Thoracic aorta (tissue), 2 donors: ENCODE data around the gene PITPNC1. TPM values are rescaled to one million over a fixed set of nuclear protein-coding genes. Genes with fewer than 3 reads are reported as not detected.

Source experiments
- ATAC-seq: fragments of 150-250 bp; one replicate; pipeline ENCODE4 v1.8.0; 2017; ENCODE audit warnings: low read depth; ENCODE audit not compliant: insufficient number of reproducible peaks, low FRiP score
- DNase-seq: peaks from one replicate; pipeline ENCODE4 v3.0.0-alpha.2; 2020; ENCODE audit warnings: low spot score
- H3K27ac ChIP-seq, 2 donors: fragments of 200-600 bp; sonication (generic); 1 replicate in 1 of 2; 2 replicates in 1 of 2; pipeline ENCODE4 v1.5.1; 2016; ENCODE audit warnings: mild to moderate bottlenecking in 2 of 2, moderate library complexity in 2 of 2
- H3K27me3 ChIP-seq: fragments of 200-600 bp; sonication (generic); replicated peaks from 2 replicates; pipeline ENCODE4 v1.6.0; 2016; ENCODE audit warnings: mild to moderate bottlenecking; ENCODE audit not compliant: insufficient read depth
- H3K36me3 ChIP-seq: fragments of 200-600 bp; sonication (generic); one replicate; pipeline ENCODE4 v1.5.1; 2016
- H3K4me1 ChIP-seq, 2 donors: fragments of 200-600 bp; sonication (generic); 1 replicate in 1 of 2; 2 replicates in 1 of 2; pipeline versions ENCODE4 v1.5.1 to v1.6.0; 2016; ENCODE audit warnings: low read depth in 2 of 2, mild to moderate bottlenecking in 1 of 2; ENCODE audit not compliant: control insufficient read depth in 1 of 2
- H3K4me3 ChIP-seq: fragments of 200-600 bp; sonication (generic); 2 replicates; pipeline ENCODE4 v1.5.1; 2016; ENCODE audit warnings: mild to moderate bottlenecking
- H3K9me3 ChIP-seq: fragments of 200-600 bp; sonication (generic); 2 replicates; pipeline ENCODE4 v1.5.1; 2016
- total RNA-seq, 2 donors: library from RNA; depleted of rRNA; stranded (reverse); fragments of >200 nt; gene quantifications; one replicate each; pipeline versions ENCODE4 v1.1.0 to v1.2.3, GENCODE V29; 2016
- TF ChIP-seq, protein P1 (sequence below): fragments of 200-600 bp; sonication (generic); IDR thresholded peaks from one replicate; pipeline ENCODE4 v1.5.1; 2019; ENCODE audit warnings: antibody characterized with exemption

Gene PITPNC1
- total RNA-seq, 2 donors from 2014 or later: 8.4 to 28.8 TPM

DNA sequence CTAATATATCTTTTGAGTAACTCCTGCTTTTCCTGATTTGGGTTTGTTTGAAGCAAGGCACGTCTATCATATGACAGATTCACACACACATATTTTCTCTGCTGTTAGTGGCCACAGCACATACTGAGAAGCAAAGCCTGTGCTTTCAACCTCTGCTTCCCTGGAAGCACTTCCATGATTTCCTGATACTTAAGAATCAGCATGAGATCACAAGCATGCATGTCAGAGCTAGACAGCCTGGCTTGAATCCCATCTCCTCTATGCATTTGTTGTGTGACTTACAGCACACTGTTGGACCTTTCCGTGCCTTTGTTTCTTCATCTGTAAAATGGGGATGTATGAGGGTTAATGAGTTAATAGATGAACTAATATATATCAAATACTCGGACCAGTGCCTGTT, 189.6 kb downstream of the PITPNC1 start:
- Histone ChIP-seq H3K27me3 (no peaks in the 10 kb centered on the region), H3K9me3 (no peaks in the 10 kb centered on the region), H3K36me3 (no peaks in the 10 kb centered on the region), H3K4me3 (no peak overlapping the region), H3K27ac (no peak overlapping the region), H3K4me1 (no peaks in the 10 kb centered on the region)
- TF ChIP-seq, protein P1, sequence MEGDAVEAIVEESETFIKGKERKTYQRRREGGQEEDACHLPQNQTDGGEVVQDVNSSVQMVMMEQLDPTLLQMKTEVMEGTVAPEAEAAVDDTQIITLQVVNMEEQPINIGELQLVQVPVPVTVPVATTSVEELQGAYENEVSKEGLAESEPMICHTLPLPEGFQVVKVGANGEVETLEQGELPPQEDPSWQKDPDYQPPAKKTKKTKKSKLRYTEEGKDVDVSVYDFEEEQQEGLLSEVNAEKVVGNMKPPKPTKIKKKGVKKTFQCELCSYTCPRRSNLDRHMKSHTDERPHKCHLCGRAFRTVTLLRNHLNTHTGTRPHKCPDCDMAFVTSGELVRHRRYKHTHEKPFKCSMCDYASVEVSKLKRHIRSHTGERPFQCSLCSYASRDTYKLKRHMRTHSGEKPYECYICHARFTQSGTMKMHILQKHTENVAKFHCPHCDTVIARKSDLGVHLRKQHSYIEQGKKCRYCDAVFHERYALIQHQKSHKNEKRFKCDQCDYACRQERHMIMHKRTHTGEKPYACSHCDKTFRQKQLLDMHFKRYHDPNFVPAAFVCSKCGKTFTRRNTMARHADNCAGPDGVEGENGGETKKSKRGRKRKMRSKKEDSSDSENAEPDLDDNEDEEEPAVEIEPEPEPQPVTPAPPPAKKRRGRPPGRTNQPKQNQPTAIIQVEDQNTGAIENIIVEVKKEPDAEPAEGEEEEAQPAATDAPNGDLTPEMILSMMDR: no peak
- ATAC-seq (no peak), DNase-seq (no peak)

DNA sequence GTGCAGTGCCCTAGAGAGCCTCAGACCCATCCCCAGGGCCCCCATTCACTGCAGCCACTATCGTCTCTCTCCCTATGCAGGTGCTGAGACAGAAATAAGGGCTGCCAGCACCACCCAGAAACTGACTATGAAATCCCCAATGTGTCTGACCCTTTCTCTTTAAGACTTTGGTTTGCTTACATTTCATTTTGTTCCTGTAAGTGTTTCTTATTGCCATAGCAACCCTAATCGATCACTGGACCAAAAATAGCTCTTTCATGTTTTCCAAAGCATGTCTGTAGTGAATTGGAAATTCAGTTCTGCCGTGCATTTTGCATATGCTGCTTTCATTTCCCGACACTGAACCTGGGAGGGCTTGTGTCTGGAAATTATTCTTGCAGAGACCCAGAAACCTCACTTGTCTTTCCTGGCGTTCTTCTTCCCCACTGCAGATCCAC, 192.0 kb downstream of the PITPNC1 start:
- no peak for DNase-seq

DNA sequence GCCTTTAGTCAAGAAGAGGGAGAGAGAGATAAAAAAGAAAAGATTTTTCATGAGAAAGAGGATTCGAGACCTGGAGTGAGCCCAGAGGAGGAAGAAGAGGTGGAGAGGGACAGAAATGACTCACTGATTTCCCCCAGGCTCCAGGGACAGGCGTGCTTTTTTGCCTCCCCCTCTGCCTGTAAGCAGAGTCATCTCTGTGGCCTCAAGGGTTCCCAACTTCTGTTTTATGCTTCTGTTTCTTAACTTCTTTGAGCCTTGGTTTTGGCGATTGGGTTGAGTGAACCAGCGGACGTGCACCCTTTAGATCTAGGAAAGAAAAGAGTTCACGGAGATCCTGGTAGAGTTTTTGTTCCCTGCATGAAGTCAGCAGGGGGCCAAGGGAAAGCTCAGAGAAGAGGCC, 192.8 kb downstream of the PITPNC1 start:
- Histone ChIP-seq H3K36me3 (no peaks in the 10 kb centered on the region), H3K4me1 (no peaks in the 10 kb centered on the region), H3K27ac (no peak overlapping the region), H3K9me3 (no peaks in the 10 kb centered on the region), H3K4me3 (no peak overlapping the region), H3K27me3 (no peaks in the 10 kb centered on the region)
- DNase-seq (no peak), ATAC-seq (no peak)
- TF ChIP-seq, protein P1: no peak

More for the DNA sequence above, 192.0 kb downstream of the PITPNC1 start:
- H3K4me1 ChIP-seq: no peaks in the 10 kb centered on the region
- TF ChIP-seq, protein P1: no peak
- H3K4me3 ChIP-seq: no peak overlapping the region
- no peaks in the 10 kb centered on the region for H3K27me3 ChIP-seq
- no peak for ATAC-seq
- no peaks in the 10 kb centered on the region for H3K36me3 ChIP-seq
- no peaks in the 10 kb centered on the region for H3K9me3 ChIP-seq
- no peak overlapping the region for H3K27ac ChIP-seq

DNA sequence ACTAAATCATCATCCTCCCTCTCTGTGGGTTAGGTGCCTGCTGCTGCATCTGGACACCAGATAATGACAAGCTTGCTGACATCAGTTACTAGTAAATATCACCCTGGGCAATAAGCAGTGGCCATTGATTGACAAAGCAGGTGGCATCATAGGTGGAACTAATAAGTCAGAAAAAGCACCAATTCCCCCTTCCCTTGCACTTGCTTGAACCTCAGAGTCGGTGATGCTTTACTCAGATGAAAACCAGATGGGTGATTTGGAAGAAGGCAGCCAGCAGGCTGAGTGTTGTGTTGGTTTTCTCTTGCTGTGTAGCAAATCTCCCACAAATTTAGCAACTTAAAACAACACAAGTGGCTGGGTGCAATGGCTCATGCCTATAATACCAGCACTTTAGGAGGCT, 193.7 kb downstream of the PITPNC1 start:
- ATAC-seq: no peak
- Histone ChIP-seq H3K27me3 (no peaks in the 10 kb centered on the region), H3K4me3 (no peak overlapping the region), H3K27ac (no peak overlapping the region), H3K36me3 (no peaks in the 10 kb centered on the region), H3K9me3 (no peaks in the 10 kb centered on the region), H3K4me1 (no peaks in the 10 kb centered on the region)
- TF ChIP-seq, protein P1: no peak
- DNase-seq: no peak

DNA sequence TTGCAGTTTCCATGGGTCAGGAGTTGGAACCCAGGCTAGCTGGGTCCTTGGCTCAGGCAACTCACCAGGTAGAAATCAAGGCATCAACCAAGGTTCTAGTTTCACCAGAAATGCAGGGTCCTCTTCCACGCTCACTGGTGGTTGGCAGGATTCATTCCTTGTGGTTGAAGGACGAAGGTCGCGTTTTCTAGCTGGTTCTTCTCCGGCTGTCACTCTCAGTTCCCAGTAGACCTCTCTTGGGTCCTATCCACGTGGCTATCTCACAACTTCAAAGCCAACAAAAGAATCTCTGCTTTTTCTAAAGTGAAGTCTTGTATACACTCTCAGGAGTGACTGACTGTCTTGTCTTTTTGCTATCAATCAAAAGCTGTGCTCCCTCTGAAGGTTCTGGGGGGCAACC, 194.4 kb downstream of the PITPNC1 start:
- H3K27me3 ChIP-seq: no peaks in the 10 kb centered on the region
- ATAC-seq (no peak), DNase-seq (no peak)
- H3K9me3 ChIP-seq: no peaks in the 10 kb centered on the region
- no peaks in the 10 kb centered on the region for H3K4me1 ChIP-seq
- TF ChIP-seq, protein P1: no peak
- no peak overlapping the region for H3K4me3 ChIP-seq
- H3K27ac ChIP-seq: no peak overlapping the region
- H3K36me3 ChIP-seq: no peaks in the 10 kb centered on the region
